HFFc6 (cell line): ENCODE data around the gene GPX7. TPM values are rescaled to one million over a fixed set of nuclear protein-coding genes. Genes with fewer than 3 reads are reported as not detected.

ENCODE experiments used
- DNase-seq: peaks from one replicate; pipeline ENCODE4 v3.0.0-alpha.2; 2018
- H3K27ac Mint-ChIP-seq: 2 replicates; pipeline ENCODE4 v1.8.0; 2020; ENCODE audit warnings: mild to moderate bottlenecking, mixed read lengths
- H3K27me3 Mint-ChIP-seq: 2 replicates; pipeline ENCODE4 v1.8.0; 2021; ENCODE audit warnings: mild to moderate bottlenecking, moderate library complexity, mixed read lengths; ENCODE audit not compliant: insufficient read depth
- H3K36me3 Mint-ChIP-seq: 2 replicates; pipeline ENCODE4 v1.8.0; 2021; ENCODE audit warnings: low read depth, mixed read lengths
- H3K4me1 Mint-ChIP-seq: 2 replicates; pipeline ENCODE4 v1.8.0; 2020; ENCODE audit warnings: low read depth, mixed read lengths
- H3K4me3 Mint-ChIP-seq: 2 replicates; pipeline ENCODE4 v1.8.0; 2020; ENCODE audit warnings: mild to moderate bottlenecking, moderate library complexity, mixed read lengths
- H3K9me3 Mint-ChIP-seq: 2 replicates; pipeline ENCODE4 v1.8.0; 2020; ENCODE audit warnings: mild to moderate bottlenecking, mixed read lengths
- long read RNA-seq: library from polyadenylated mRNA; unstranded; transcript quantifications from one replicate; pipeline ENCODE4 v2.0.0, GENCODE V29; 2019
- total RNA-seq, 6 experiments: library from RNA; stranded (reverse); fragmentation: NEBNext Ultra II Directional; extraction: Animal tissue kit (Norgen Biotek cat#: 25700); gene quantifications; 2 replicates in 1 of 6; 3 replicates in 5 of 6; pipeline ENCODE4 v1.2.3, GENCODE V29; 2021
- TF ChIP-seq, protein P1 (sequence below): fragments of 200-600 bp; sonication (generic); IDR thresholded peaks from 2 replicates; pipeline ENCODE4 v1.5.0; 2021; ENCODE audit warnings: antibody characterized with exemption, mild to moderate bottlenecking

The GPX7 gene
- 10 to 100 TPM; 15.5 to 24.6 (median 18.6) TPM for total RNA-seq
- long read RNA-seq, transcript GPX7-201 (3 exons, 1,228 nt), result major isoform, 38 of 45 reads
- long read RNA-seq, partial matches to known transcripts, result 4 of 45 reads
- long read RNA-seq, other reads (novel, unspliced or antisense), result 3 of 45 reads

- Mint-ChIP-seq H3K27ac (peak within 1 kb of the TSS; percentile 89), H3K36me3 (no peaks in the 10 kb centered on the region)
Observed at GRCh38 chr1:52601991-52602855, at the start of gene GPX7. TSS of gene GPX7 (plus strand) at chr1:52602371. CDS start at chr1:52602410, 39 bp downstream.

DNA sequence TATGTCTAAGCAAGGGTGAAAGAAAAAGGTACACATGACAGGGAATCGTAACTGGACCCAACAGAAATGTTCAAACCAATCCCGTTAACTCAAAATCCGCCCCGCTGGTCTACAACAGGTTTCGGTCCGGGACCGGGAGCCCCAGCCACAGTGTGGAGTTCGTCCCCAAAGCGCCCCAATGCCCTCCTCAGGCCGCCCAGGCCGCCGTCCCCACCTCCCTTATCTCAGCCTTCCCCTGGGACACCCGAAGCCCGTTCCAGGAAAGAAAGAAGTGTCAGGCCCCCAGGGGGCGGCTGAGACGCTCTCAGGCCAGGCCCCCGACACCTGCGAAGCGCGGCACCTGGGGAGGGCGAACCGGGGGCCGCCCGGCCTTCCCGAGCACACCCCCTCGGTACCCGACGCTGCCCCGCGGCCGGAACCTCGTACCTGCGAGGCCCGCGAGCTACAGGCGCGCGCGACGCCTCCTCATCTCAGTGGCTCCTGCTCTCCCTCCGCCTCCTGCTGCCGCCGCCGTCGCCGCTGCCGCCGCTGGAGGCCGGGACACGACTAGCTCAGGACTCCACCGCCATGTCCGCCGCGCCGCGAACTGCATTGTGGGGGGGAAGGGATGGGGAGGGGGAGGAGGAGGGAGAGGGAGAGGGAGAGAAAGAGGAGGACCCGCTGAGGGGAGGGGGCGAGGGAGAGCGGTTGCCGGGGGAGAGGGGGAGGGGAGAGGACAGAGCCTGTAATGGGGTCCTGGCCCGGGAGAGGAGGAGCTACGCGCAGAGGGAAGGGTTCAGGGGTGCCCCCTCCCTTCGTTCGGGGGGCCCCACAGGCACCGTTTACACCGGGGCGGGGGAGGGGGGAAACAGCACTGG, 49.4 kb upstream of the GPX7 start, which contains the start of gene TUT4:
Gene TUT4 (minus strand): TSS at position 588 of the 857 bp plus-strand sequence. CDS start 26,812 bp downstream, outside the sequence.
- Mint-ChIP-seq H3K9me3 (no peaks in the 10 kb centered on the region), H3K4me3 (no peak within 1 kb of the TSS; the same call in 1 of the 2 replicates), H3K36me3 (no peaks in the 10 kb centered on the region), H3K4me1 (peaks cover 38% of the 10 kb centered on the region), H3K27me3 (peaks cover 2% of the 10 kb centered on the region), H3K27ac (peak within 1 kb of the TSS; percentile 79)
- peak; percentile 55 for DNase-seq
- TF ChIP-seq, protein P1, sequence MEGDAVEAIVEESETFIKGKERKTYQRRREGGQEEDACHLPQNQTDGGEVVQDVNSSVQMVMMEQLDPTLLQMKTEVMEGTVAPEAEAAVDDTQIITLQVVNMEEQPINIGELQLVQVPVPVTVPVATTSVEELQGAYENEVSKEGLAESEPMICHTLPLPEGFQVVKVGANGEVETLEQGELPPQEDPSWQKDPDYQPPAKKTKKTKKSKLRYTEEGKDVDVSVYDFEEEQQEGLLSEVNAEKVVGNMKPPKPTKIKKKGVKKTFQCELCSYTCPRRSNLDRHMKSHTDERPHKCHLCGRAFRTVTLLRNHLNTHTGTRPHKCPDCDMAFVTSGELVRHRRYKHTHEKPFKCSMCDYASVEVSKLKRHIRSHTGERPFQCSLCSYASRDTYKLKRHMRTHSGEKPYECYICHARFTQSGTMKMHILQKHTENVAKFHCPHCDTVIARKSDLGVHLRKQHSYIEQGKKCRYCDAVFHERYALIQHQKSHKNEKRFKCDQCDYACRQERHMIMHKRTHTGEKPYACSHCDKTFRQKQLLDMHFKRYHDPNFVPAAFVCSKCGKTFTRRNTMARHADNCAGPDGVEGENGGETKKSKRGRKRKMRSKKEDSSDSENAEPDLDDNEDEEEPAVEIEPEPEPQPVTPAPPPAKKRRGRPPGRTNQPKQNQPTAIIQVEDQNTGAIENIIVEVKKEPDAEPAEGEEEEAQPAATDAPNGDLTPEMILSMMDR, result peak; percentile 31; the same call in 1 of the 2 replicates

More at GRCh38 chr1:52601991-52602855, at the start of gene GPX7:
- TF ChIP-seq, protein P1, result no peak
- Mint-ChIP-seq H3K4me3 (peak within 1 kb of the TSS; percentile 86), H3K4me1 (peaks cover 27% of the 10 kb centered on the region), H3K27me3 (peaks cover 2% of the 10 kb centered on the region), H3K9me3 (no peaks in the 10 kb centered on the region)
- peak; percentile 17 for DNase-seq

- TF ChIP-seq, protein P1, result no peak
- Mint-ChIP-seq H3K4me1 (peaks cover 33% of the 10 kb centered on the region), H3K36me3 (no peaks in the 10 kb centered on the region), H3K27ac (peak overlapping the region; percentile 79), H3K27me3 (peaks cover 2% of the 10 kb centered on the region), H3K9me3 (no peaks in the 10 kb centered on the region), H3K4me3 (no peak overlapping the region; the same call in 1 of the 2 replicates)
- DNase-seq, result peak; percentile 75
Observed at GRCh38 chr1:52553362-52554266, 48.6 kb upstream of the GPX7 start.

DNA sequence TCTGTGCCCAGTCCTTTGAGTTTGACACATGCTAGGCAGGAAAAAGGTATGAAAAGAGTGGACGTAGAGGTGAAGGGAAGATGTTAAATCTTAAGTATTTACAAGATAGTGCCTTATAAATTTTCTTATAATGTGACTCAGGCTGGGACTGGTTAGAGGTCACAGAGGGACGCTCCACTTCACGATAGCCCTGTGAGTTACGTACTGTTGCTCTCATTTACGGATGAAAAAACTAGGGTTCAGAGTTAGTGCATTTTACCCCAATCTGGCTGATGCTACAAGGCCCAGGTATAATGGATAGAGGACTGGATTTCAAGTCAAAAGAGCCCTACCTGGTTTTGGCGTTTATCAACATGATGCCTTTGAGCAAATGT, 47.9 kb upstream of the GPX7 start:
- peaks cover 27% of the 10 kb centered on the region for H3K4me1 Mint-ChIP-seq
- peaks cover 2% of the 10 kb centered on the region for H3K27me3 Mint-ChIP-seq
- H3K4me3 Mint-ChIP-seq, result no peak overlapping the region; the same call in 1 of the 2 replicates
- TF ChIP-seq, protein P1, result no peak
- peak overlapping the region; percentile 69 for H3K27ac Mint-ChIP-seq
- no peaks in the 10 kb centered on the region for H3K36me3 Mint-ChIP-seq
- H3K9me3 Mint-ChIP-seq, result no peaks in the 10 kb centered on the region
- DNase-seq, result no peak
